Suprapubic skin (tissue), 3 donors: Measurements from ENCODE around the gene ARPC2.

Experiments used
- POLR2AphosphoS5 ChIP-seq, 3 donors: sonication (generic); formaldehyde crosslinking; IDR thresholded peaks; one replicate each; pipeline ENCODE4 v1.6.1; 2017; ENCODE audit warnings: antibody characterized with exemption in 3 of 3
- TF ChIP-seq, protein P1 (sequence below), 2 donors: fragments of 200-600 bp in 1 of 2; fragments of 450-650 bp in 1 of 2; sonication (generic) in 1 of 2; IDR thresholded peaks; one replicate each; pipeline ENCODE4 v1.5.1; 2016 to 2019; ENCODE audit warnings: antibody characterized with exemption in 2 of 2, mild to moderate bottlenecking in 1 of 2, moderate library complexity in 1 of 2

DNA sequence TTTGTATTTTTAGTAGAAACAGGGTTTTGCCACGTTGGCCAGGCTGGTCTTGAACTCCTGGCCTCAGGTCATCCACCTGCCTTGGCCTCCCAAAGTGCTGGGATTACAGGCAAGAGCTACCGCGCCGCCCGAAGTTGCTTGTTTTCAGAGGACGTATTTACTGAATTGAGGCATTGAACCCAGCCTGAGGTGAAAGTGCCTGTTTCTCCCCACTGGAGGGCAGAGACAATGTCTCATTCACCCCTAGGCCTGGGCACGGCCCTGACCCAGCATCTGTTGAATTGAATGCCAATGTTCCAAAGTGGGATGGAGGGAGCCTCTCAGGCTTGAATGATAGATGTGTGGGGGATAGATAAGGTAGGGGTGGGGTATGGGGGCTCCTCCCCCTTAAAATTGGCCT is 79.9 kb downstream of the ARPC2 start:
- TF ChIP-seq, protein P1, sequence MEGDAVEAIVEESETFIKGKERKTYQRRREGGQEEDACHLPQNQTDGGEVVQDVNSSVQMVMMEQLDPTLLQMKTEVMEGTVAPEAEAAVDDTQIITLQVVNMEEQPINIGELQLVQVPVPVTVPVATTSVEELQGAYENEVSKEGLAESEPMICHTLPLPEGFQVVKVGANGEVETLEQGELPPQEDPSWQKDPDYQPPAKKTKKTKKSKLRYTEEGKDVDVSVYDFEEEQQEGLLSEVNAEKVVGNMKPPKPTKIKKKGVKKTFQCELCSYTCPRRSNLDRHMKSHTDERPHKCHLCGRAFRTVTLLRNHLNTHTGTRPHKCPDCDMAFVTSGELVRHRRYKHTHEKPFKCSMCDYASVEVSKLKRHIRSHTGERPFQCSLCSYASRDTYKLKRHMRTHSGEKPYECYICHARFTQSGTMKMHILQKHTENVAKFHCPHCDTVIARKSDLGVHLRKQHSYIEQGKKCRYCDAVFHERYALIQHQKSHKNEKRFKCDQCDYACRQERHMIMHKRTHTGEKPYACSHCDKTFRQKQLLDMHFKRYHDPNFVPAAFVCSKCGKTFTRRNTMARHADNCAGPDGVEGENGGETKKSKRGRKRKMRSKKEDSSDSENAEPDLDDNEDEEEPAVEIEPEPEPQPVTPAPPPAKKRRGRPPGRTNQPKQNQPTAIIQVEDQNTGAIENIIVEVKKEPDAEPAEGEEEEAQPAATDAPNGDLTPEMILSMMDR (IDR thresholded peaks at IDR 0.05) = no peak
- TF ChIP-seq POLR2AphosphoS5 (IDR thresholded peaks at IDR 0.05) = no peak
